ENCODE measurements around the gene USP49. TPM values are rescaled to one million over a fixed set of nuclear protein-coding genes. Genes with fewer than 3 reads are reported as not detected.

Gene USP49
- total and polyA plus RNA-seq, 2 of the 13 experiments (the other 11 are each of a cell fraction or from before 2014, with no cell fraction given) = 2.9 to 4.3 TPM

GRCh38 chr6:41920921-41921711 is 25.9 kb upstream of the USP49 start, which contains the start of the genes BYSL and MED20 (continued):
- peak; percentile 89; the same call in 1 of the 2 replicates for TF ChIP-seq ZBTB25 (CRISPR knock-in tag; IDR thresholded peaks at IDR 0.05)
- peak; percentile 78 for TF ChIP-seq HCFC1 (IDR thresholded peaks at IDR 0.05; ENCODE audit: low read depth, low read length)
- TF ChIP-seq ZFP36 (IDR thresholded peaks at IDR 0.05; ENCODE audit: borderline replicate concordance, low read depth, low read length, partially characterized antibody) = no peak
- TF ChIP-seq ZSCAN5A (CRISPR knock-in tag; IDR thresholded peaks at IDR 0.05; ENCODE audit: borderline replicate concordance) = peak; percentile 88; the same call in 1 of the 2 replicates
- peak; percentile 40; the same call in 1 of the 2 replicates for TF ChIP-seq TBX3 (IDR thresholded peaks at IDR 0.05; ENCODE audit: borderline replicate concordance)
- peak; percentile 90; the same call in 1 of the 2 replicates for TF ChIP-seq CCDC6 (CRISPR knock-in tag; IDR thresholded peaks at IDR 0.05)
- 0 out of 2 replicates have a peak, but pooled peaks have one; percentile 39 for TF ChIP-seq ZNF703 (CRISPR knock-in tag; IDR thresholded peaks at IDR 0.05; ENCODE audit: borderline replicate concordance)
- no peak; the same call in 1 of the 2 replicates for TF ChIP-seq ZNF773 (CRISPR knock-in tag; IDR thresholded peaks at IDR 0.05; ENCODE audit: borderline replicate concordance)
- TF ChIP-seq ZNF260 (CRISPR knock-in tag; IDR thresholded peaks at IDR 0.05; ENCODE audit: borderline replicate concordance, low read depth) = no peak; the same call in 1 of the 2 replicates
- peak; percentile 92 for TF ChIP-seq HBP1 (CRISPR knock-in tag; IDR thresholded peaks at IDR 0.05; ENCODE audit: low read depth)
- no peak for TF ChIP-seq KDM1A (CRISPR knock-in tag; IDR thresholded peaks at IDR 0.05)
- TF ChIP-seq AHR (CRISPR knock-in tag; IDR thresholded peaks at IDR 0.05) = no peak
- peak; percentile 74; the same call in 1 of the 2 replicates for TF ChIP-seq DRAP1 (CRISPR knock-in tag; IDR thresholded peaks at IDR 0.05)
- TF ChIP-seq MBD4 (IDR thresholded peaks at IDR 0.05; ENCODE audit: borderline replicate concordance, low read length) = no peak
- TF ChIP-seq ZNF577 (CRISPR knock-in tag; IDR thresholded peaks at IDR 0.05; ENCODE audit: borderline replicate concordance, low read depth) = no peak
- TF ChIP-seq NCOA1 (CRISPR knock-in tag; IDR thresholded peaks at IDR 0.05) = peak; percentile 56; the same call in 1 of the 2 replicates
- TF ChIP-seq ZFP37 (CRISPR knock-in tag; IDR thresholded peaks at IDR 0.05; ENCODE audit: borderline replicate concordance) = no peak; the same call in 1 of the 2 replicates
- TF ChIP-seq PHF21A (CRISPR knock-in tag; IDR thresholded peaks at IDR 0.05) = peak; percentile 87
- no peak for TF ChIP-seq NFE2L2 (IDR thresholded peaks at IDR 0.05; ENCODE audit: low read length)
- no peak; the same call in 1 of the 2 replicates for TF ChIP-seq ZC3H13 (CRISPR knock-in tag; IDR thresholded peaks at IDR 0.05)
- peak; percentile 73; the same call in 1 of the 2 replicates for TF ChIP-seq SPEN (CRISPR knock-in tag; IDR thresholded peaks at IDR 0.05; ENCODE audit: low read depth)
- peak; percentile 27; the same call in 1 of the 2 replicates for TF ChIP-seq ZNF33A (CRISPR knock-in tag; IDR thresholded peaks at IDR 0.05; ENCODE audit: borderline replicate concordance)
- TF ChIP-seq PAX8 (CRISPR knock-in tag; IDR thresholded peaks at IDR 0.05; ENCODE audit: borderline replicate concordance) = peak; percentile 73; the same call in 1 of the 2 replicates
- peak; percentile 77; the same call in 1 of the 2 replicates for TF ChIP-seq MTA1 (CRISPR knock-in tag; IDR thresholded peaks at IDR 0.05; ENCODE audit: borderline replicate concordance)
